ENCODE measurements around the gene SH3PXD2B.

The SH3PXD2B gene

DNA sequence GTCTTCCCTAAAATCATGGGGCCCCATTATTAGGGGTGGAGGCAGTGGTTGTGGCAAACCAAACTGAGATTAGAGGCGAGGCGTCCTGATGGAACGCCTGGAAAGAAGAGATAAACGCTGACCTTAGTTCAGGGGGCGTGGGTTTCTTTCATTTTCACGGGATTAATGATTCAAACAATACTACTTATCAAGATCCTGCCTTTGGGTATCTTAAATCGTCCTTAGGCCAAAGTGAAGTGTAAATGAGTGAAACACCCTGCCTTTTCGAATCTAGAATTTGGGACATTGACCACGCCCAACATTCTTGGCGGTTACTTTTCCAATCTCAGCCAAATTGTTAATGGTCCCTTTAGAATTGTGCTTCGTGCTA is 169.7 kb downstream of the SH3PXD2B start:
- Histone ChIP-seq H3K27ac (peak overlapping the region; percentile 91), H3K36me3 (peaks cover 11% of the 10 kb centered on the region), H3K4me1 (peaks cover 41% of the 10 kb centered on the region), H3K4me2 (peak overlapping the region; percentile 93), H3K4me3 (peak overlapping the region; percentile 98), H3K27me3 (no peaks in the 10 kb centered on the region), H3K9me3 (no peaks in the 10 kb centered on the region), H4K20me1 (peaks cover 39% of the 10 kb centered on the region), H3K9ac (peak overlapping the region; percentile 95)
- TF ChIP-seq Cebpa-rat (IDR thresholded peaks at IDR 0.05) = no peak

- peaks cover 17% of the 10 kb centered on the region for H3K36me3 ChIP-seq
- peaks cover 41% of the 10 kb centered on the region for H3K4me1 ChIP-seq
- H3K9ac ChIP-seq = peak overlapping the region; percentile 95
- H3K27me3 ChIP-seq = no peaks in the 10 kb centered on the region
- peaks cover 2% of the 10 kb centered on the region for H3K9me3 ChIP-seq
- H3K4me3 ChIP-seq = peak overlapping the region; percentile 98
- H3K27ac ChIP-seq = peak overlapping the region; percentile 91
- H4K20me1 ChIP-seq = peaks cover 45% of the 10 kb centered on the region
- TF ChIP-seq Cebpa-rat (IDR thresholded peaks at IDR 0.05) = no peak
- peak overlapping the region; percentile 93 for H3K4me2 ChIP-seq
Measured at GRCh38 chr5:172283862-172284610, 170.3 kb downstream of the SH3PXD2B start.

DNA sequence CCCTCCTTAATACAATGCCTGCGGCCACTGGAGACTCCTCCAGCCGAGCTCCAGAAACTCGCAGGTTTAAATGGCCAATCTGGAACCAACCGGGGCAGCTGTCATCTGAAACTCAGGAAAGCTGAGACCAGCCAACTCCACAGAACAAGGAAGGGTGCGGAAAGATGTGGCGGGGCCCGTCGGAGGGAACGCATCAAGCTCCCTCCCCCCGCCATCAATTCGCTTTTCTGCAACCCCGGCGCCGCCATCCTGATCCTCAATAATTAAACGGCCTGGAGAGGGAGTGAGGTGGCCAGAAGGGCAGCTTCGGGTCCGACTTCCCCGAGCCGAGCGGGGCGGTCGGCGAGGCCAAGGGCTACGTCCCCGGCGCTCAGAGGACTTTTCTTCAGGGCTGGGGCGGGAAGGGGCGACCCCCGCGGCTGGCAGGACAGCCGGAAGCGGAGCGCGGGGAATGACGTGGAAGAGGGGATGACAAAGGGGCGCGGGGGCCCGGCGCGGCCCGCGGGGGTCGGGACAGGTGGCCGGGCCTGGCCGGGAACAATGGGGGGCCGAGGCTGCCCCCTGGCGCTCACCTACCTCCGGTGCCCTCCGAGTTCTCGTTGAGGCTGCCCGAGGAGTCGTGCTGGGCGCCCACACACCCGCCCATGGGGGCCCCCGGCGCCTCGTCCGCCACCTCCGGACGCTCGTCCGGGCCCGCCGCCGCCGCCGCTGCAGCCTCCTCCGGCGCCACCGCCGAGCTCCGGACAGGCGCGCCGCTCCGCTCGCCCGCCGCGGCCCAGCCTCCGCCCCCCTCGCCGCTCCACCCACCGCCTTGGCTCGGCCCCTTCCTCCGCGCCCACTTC is 171.1 kb downstream of the SH3PXD2B start, which contains the start of gene UBTD2:
Gene UBTD2, minus strand, starts transcription at position 745 of the 842 bp plus-strand sequence. Its CDS starts 99 bp downstream, at position 646.
- Histone ChIP-seq H4K20me1 (peaks cover 52% of the 10 kb centered on the region), H3K4me3 (peak within 1 kb of the TSS; percentile 98), H3K4me1 (peaks cover 41% of the 10 kb centered on the region), H3K9me3 (peaks cover 10% of the 10 kb centered on the region), H3K36me3 (peaks cover 24% of the 10 kb centered on the region), H3K9ac (peak within 1 kb of the TSS; percentile 95), H3K4me2 (peak within 1 kb of the TSS; percentile 93), H3K27ac (peak within 1 kb of the TSS; percentile 91), H3K27me3 (no peaks in the 10 kb centered on the region)
- TF ChIP-seq Cebpa-rat (IDR thresholded peaks at IDR 0.05) = no peak

GRCh38 chr5:172282272-172283019 is 171.9 kb downstream of the SH3PXD2B start:
- Histone ChIP-seq H4K20me1 (peaks cover 60% of the 10 kb centered on the region), H3K4me2 (peak overlapping the region; percentile 84), H3K4me3 (peak overlapping the region; percentile 98), H3K36me3 (peaks cover 32% of the 10 kb centered on the region), H3K9me3 (peaks cover 16% of the 10 kb centered on the region), H3K9ac (peak overlapping the region; percentile 95), H3K27ac (peak overlapping the region; percentile 91), H3K4me1 (peaks cover 41% of the 10 kb centered on the region), H3K27me3 (no peaks in the 10 kb centered on the region)
- TF ChIP-seq Cebpa-rat (IDR thresholded peaks at IDR 0.05) = no peak

DNA sequence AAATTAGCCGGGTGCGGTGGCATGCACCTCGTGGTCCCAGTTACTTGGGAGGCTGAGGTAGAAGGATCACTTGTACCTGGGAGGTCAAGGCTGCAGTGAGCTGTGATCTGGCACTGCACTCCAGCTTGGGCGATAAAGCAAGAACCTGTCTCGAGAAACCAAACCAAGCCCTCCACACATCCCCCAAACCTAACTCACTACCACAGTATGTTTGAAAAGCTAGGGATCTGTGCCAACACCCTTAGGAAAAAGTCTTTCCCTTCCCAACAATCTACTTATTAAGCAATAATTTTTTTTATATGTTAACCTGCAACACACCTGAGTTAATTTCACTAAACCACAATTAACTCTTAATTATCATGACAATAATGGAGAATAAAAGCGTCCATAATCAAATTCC is 173.0 kb downstream of the SH3PXD2B start:
- no peak for TF ChIP-seq Cebpa-rat (IDR thresholded peaks at IDR 0.05)
- H3K9me3 ChIP-seq = peaks cover 16% of the 10 kb centered on the region
- H3K4me2 ChIP-seq = peak overlapping the region; percentile 84
- H3K27me3 ChIP-seq = no peaks in the 10 kb centered on the region
- H3K4me1 ChIP-seq = peaks cover 41% of the 10 kb centered on the region
- H3K36me3 ChIP-seq = peaks cover 39% of the 10 kb centered on the region
- H3K9ac ChIP-seq = peak overlapping the region; percentile 95
- peak overlapping the region; percentile 98 for H3K4me3 ChIP-seq
- H3K27ac ChIP-seq = no peak overlapping the region
- peaks cover 71% of the 10 kb centered on the region for H4K20me1 ChIP-seq

GRCh38 chr5:172280929-172281328 is 173.4 kb downstream of the SH3PXD2B start:
- peak overlapping the region; percentile 98; the same call in 1 of the 2 replicates for H3K4me3 ChIP-seq
- H3K36me3 ChIP-seq = peaks cover 41% of the 10 kb centered on the region
- peaks cover 16% of the 10 kb centered on the region for H3K9me3 ChIP-seq
- H3K27ac ChIP-seq = no peak overlapping the region
- H4K20me1 ChIP-seq = peaks cover 76% of the 10 kb centered on the region
- peak overlapping the region; percentile 84 for H3K4me2 ChIP-seq
- H3K27me3 ChIP-seq = no peaks in the 10 kb centered on the region
- peaks cover 40% of the 10 kb centered on the region for H3K4me1 ChIP-seq
- TF ChIP-seq Cebpa-rat (IDR thresholded peaks at IDR 0.05) = no peak
- 0 out of 2 replicates have a peak overlapping the region, but pooled peaks have one; percentile 95 for H3K9ac ChIP-seq

GRCh38 chr5:172280317-172280716 is 174.0 kb downstream of the SH3PXD2B start:
- H3K9me3 ChIP-seq = peaks cover 16% of the 10 kb centered on the region
- H4K20me1 ChIP-seq = peaks cover 82% of the 10 kb centered on the region
- H3K4me1 ChIP-seq = peaks cover 40% of the 10 kb centered on the region
- H3K27ac ChIP-seq = no peak overlapping the region
- no peaks in the 10 kb centered on the region for H3K27me3 ChIP-seq
- no peak for TF ChIP-seq Cebpa-rat (IDR thresholded peaks at IDR 0.05)
- peaks cover 41% of the 10 kb centered on the region for H3K36me3 ChIP-seq
- no peak overlapping the region for H3K9ac ChIP-seq
- H3K4me2 ChIP-seq = no peak overlapping the region; the same call in 1 of the 2 replicates
- no peak overlapping the region for H3K4me3 ChIP-seq

GRCh38 chr5:172278356-172278755 is 176.0 kb downstream of the SH3PXD2B start:
- H4K20me1 ChIP-seq = peaks cover 100% of the 10 kb centered on the region
- H3K36me3 ChIP-seq = peaks cover 52% of the 10 kb centered on the region
- H3K4me2 ChIP-seq = no peak overlapping the region
- H3K27me3 ChIP-seq = no peaks in the 10 kb centered on the region
- no peak overlapping the region for H3K9ac ChIP-seq
- TF ChIP-seq Cebpa-rat (IDR thresholded peaks at IDR 0.05) = no peak
- peaks cover 16% of the 10 kb centered on the region for H3K9me3 ChIP-seq
- H3K27ac ChIP-seq = no peak overlapping the region
- H3K4me1 ChIP-seq = peaks cover 40% of the 10 kb centered on the region
- H3K4me3 ChIP-seq = no peak overlapping the region

DNA sequence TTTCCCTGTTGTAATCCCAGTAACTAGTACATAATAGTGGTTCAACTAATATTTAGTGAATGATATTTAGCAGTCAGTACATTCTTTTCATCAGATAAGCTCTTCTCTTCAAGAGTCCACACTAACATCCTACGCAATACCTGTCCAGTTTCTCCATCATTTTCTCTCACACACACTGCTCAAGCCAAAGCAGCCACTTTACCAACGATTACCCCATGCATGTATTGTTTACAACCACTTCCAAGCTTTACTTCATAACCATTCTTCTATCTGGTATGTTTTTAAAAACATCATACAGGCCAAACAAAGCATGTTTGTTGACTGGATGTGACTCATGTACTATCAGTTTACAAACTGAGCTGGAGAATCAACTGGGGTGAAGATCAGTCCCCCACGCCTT is 178.1 kb downstream of the SH3PXD2B start:
- no peak overlapping the region for H3K27ac ChIP-seq

More for the DNA sequence above, 178.1 kb downstream of the SH3PXD2B start:
- Histone ChIP-seq H3K4me2 (no peak overlapping the region), H4K20me1 (peaks cover 100% of the 10 kb centered on the region), H3K36me3 (peaks cover 52% of the 10 kb centered on the region), H3K9me3 (peaks cover 16% of the 10 kb centered on the region), H3K4me3 (no peak overlapping the region), H3K9ac (no peak overlapping the region), H3K4me1 (peaks cover 45% of the 10 kb centered on the region), H3K27me3 (no peaks in the 10 kb centered on the region)
- TF ChIP-seq Cebpa-rat (IDR thresholded peaks at IDR 0.05) = no peak
